Measurements from ENCODE around the gene ALKBH2. TPM values are rescaled to one million over a fixed set of nuclear protein-coding genes. Genes with fewer than 3 reads are reported as not detected.

ALKBH2 gene
- total and polyA plus RNA-seq, 2 of the 8 experiments (the other 6 are each of a cell fraction or from before 2014, with no cell fraction given): 19.1 to 22.5 TPM

DNA sequence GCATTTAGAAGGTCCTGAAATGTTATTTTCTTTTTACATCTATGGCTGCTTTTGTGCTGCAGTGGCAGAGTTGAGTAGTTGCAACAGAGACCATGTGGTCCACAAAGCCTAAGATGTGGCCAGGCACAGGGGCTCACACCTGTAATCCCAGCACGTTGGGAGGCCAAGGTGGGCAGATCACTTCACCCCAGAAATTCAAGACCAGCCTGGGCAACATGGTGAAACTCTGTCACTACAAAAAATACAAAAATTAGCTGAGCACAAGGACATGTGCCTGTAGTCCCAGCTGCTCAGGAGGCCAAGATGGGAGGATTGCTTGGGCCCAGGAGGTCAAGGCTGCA, 27.4 kb downstream of the ALKBH2 start (continued):
- TF ChIP-seq BACH1 (IDR thresholded peaks at IDR 0.05; ENCODE audit: low read length): no peak
- no peak for TF ChIP-seq SP1 (IDR thresholded peaks at IDR 0.05; ENCODE audit: low read depth, low read length)
- no peak for TF ChIP-seq JUN (IDR thresholded peaks at IDR 0.05; ENCODE audit: low read depth, low read length)
- TF ChIP-seq, protein P1, sequence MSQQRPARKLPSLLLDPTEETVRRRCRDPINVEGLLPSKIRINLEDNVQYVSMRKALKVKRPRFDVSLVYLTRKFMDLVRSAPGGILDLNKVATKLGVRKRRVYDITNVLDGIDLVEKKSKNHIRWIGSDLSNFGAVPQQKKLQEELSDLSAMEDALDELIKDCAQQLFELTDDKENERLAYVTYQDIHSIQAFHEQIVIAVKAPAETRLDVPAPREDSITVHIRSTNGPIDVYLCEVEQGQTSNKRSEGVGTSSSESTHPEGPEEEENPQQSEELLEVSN (IDR thresholded peaks at IDR 0.05): no peak
- TF ChIP-seq TCF12 (IDR thresholded peaks at IDR 0.05; ENCODE audit: low read depth, low read length): no peak
- TF ChIP-seq TEAD4 (IDR thresholded peaks at IDR 0.05; ENCODE audit: low read depth, low read length): no peak

All from H1 (cell line).